KOPT-K1 (cell line): ENCODE data around the gene CRBN.
A peak's percentile ranks its signal among the peaks of the same experiment; 100 is the strongest.

Source experiments
- H3K27ac ChIP-seq: fragments of 200-600 bp; sonication (generic); 2 replicates; pipeline ENCODE4 v1.5.1; 2016; ENCODE audit warnings: antibody characterized with exemption, mild to moderate bottlenecking, low read depth, low read length; ENCODE audit not compliant: poor library complexity, severe bottlenecking
- H3K36me3 ChIP-seq: fragments of 200-600 bp; sonication (generic); 2 replicates; pipeline ENCODE4 v1.5.1; 2017; ENCODE audit warnings: antibody characterized with exemption, mild to moderate bottlenecking, low read length, moderate library complexity; ENCODE audit not compliant: insufficient read depth
- H3K9me3 ChIP-seq: fragments of 200-600 bp; sonication (generic); 2 replicates; pipeline ENCODE4 v1.5.1; 2017; ENCODE audit warnings: antibody characterized with exemption, low read length, mild to moderate bottlenecking; ENCODE audit not compliant: insufficient read depth, poor library complexity, severe bottlenecking

CRBN gene

GRCh38 chr3:3179407-3180094, at the start of gene CRBN:
Gene CRBN, minus strand, starts transcription at chr3:3179691. Its CDS starts 4 bp downstream, at chr3:3179687.
- H3K27ac ChIP-seq = peak within 1 kb of the TSS; percentile 53
- no peaks in the 10 kb centered on the region for H3K9me3 ChIP-seq
- H3K36me3 ChIP-seq = no peaks in the 10 kb centered on the region

- H3K27ac ChIP-seq = no peak overlapping the region
- peaks cover 8% of the 10 kb centered on the region for H3K9me3 ChIP-seq
- no peaks in the 10 kb centered on the region for H3K36me3 ChIP-seq
These were observed 48.1 kb upstream of the CRBN start for GRCh38 chr3:3227640-3228039.

GRCh38 chr3:3221528-3221927, 42.0 kb upstream of the CRBN start:
- no peak overlapping the region for H3K27ac ChIP-seq
- H3K9me3 ChIP-seq = no peaks in the 10 kb centered on the region

GRCh38 chr3:3216401-3216800, 36.9 kb upstream of the CRBN start:
- Histone ChIP-seq H3K9me3 (no peaks in the 10 kb centered on the region), H3K27ac (no peak overlapping the region), H3K36me3 (no peaks in the 10 kb centered on the region)

More at GRCh38 chr3:3221528-3221927, 42.0 kb upstream of the CRBN start:
- no peaks in the 10 kb centered on the region for H3K36me3 ChIP-seq

GRCh38 chr3:3212781-3213440, 33.4 kb upstream of the CRBN start:
- H3K9me3 ChIP-seq = no peaks in the 10 kb centered on the region
- H3K27ac ChIP-seq = no peak overlapping the region
- no peaks in the 10 kb centered on the region for H3K36me3 ChIP-seq

- Histone ChIP-seq H3K9me3 (no peaks in the 10 kb centered on the region), H3K36me3 (no peaks in the 10 kb centered on the region), H3K27ac (no peak overlapping the region)
These were observed 30.2 kb upstream of the CRBN start for GRCh38 chr3:3209714-3210113.

GRCh38 chr3:3209057-3209456, 29.6 kb upstream of the CRBN start:
- no peaks in the 10 kb centered on the region for H3K9me3 ChIP-seq
- H3K36me3 ChIP-seq = no peaks in the 10 kb centered on the region
- H3K27ac ChIP-seq = no peak overlapping the region

- Histone ChIP-seq H3K27ac (no peak overlapping the region), H3K9me3 (no peaks in the 10 kb centered on the region)
These were observed 22.1 kb upstream of the CRBN start for GRCh38 chr3:3201611-3202010.

GRCh38 chr3:3200632-3201212, 21.2 kb upstream of the CRBN start:
- no peaks in the 10 kb centered on the region for H3K9me3 ChIP-seq
- no peaks in the 10 kb centered on the region for H3K36me3 ChIP-seq
- no peak overlapping the region for H3K27ac ChIP-seq

More at GRCh38 chr3:3201611-3202010, 22.1 kb upstream of the CRBN start:
- H3K36me3 ChIP-seq = no peaks in the 10 kb centered on the region

- no peaks in the 10 kb centered on the region for H3K9me3 ChIP-seq
- H3K27ac ChIP-seq = no peak overlapping the region
- no peaks in the 10 kb centered on the region for H3K36me3 ChIP-seq
These were observed 19.8 kb upstream of the CRBN start for GRCh38 chr3:3199306-3199705.

- H3K27ac ChIP-seq = no peak overlapping the region
- H3K9me3 ChIP-seq = no peaks in the 10 kb centered on the region
These were observed 16.8 kb upstream of the CRBN start for GRCh38 chr3:3196148-3196861.

GRCh38 chr3:3194861-3195260, 15.4 kb upstream of the CRBN start:
- H3K36me3 ChIP-seq = no peaks in the 10 kb centered on the region
- no peak overlapping the region for H3K27ac ChIP-seq
- H3K9me3 ChIP-seq = no peaks in the 10 kb centered on the region

More at GRCh38 chr3:3196148-3196861, 16.8 kb upstream of the CRBN start:
- H3K36me3 ChIP-seq = no peaks in the 10 kb centered on the region

GRCh38 chr3:3192286-3192675, 12.8 kb upstream of the CRBN start:
- Histone ChIP-seq H3K9me3 (no peaks in the 10 kb centered on the region), H3K27ac (peak overlapping the region; percentile 48), H3K36me3 (no peaks in the 10 kb centered on the region)

- Histone ChIP-seq H3K9me3 (peaks cover 3% of the 10 kb centered on the region), H3K27ac (peak overlapping the region; percentile 48), H3K36me3 (no peaks in the 10 kb centered on the region)
These were observed 12.3 kb upstream of the CRBN start for GRCh38 chr3:3191675-3192285.

GRCh38 chr3:3189961-3190360, 10.5 kb upstream of the CRBN start:
- H3K36me3 ChIP-seq = no peaks in the 10 kb centered on the region
- no peak overlapping the region for H3K27ac ChIP-seq
- peaks cover 5% of the 10 kb centered on the region for H3K9me3 ChIP-seq
